Measurements from ENCODE around the gene RERE.

Gene RERE

GRCh38 chr1:8663090-8663802 lies 154.2 kb downstream of the RERE start:
- no peak for DNase-seq

- DNase-seq: no peak
Measured at GRCh38 chr1:8662380-8663072, 154.9 kb downstream of the RERE start.

GRCh38 chr1:8661185-8662110 lies 156.0 kb downstream of the RERE start:
- DNase-seq: no peak

- DNase-seq: no peak
Measured at GRCh38 chr1:8660411-8660828, 157.0 kb downstream of the RERE start.

GRCh38 chr1:8659593-8659992 lies 157.8 kb downstream of the RERE start:
- no peak for DNase-seq

GRCh38 chr1:8653878-8654277 lies 163.6 kb downstream of the RERE start:
- no peak for DNase-seq

- no peak for DNase-seq
Measured at GRCh38 chr1:8652467-8653046, 164.9 kb downstream of the RERE start.

GRCh38 chr1:8651962-8652361 lies 165.5 kb downstream of the RERE start:
- no peak for DNase-seq

GRCh38 chr1:8651236-8651890 lies 166.1 kb downstream of the RERE start:
- DNase-seq: no peak

- DNase-seq: no peak
Measured at GRCh38 chr1:8649875-8650274, 167.6 kb downstream of the RERE start.

GRCh38 chr1:8649027-8649426 lies 168.4 kb downstream of the RERE start:
- no peak for DNase-seq

- DNase-seq: no peak
Measured at GRCh38 chr1:8646996-8647395, 170.4 kb downstream of the RERE start.

GRCh38 chr1:8646189-8646588 lies 171.3 kb downstream of the RERE start:
- DNase-seq: no peak

GRCh38 chr1:8643542-8644536 lies 173.6 kb downstream of the RERE start:
- DNase-seq: no peak

- DNase-seq: no peak
Measured at GRCh38 chr1:8642114-8642513, 175.3 kb downstream of the RERE start.

GRCh38 chr1:8641377-8641997 lies 176.0 kb downstream of the RERE start:
- DNase-seq: no peak

- DNase-seq: no peak
Measured at GRCh38 chr1:8640950-8641349, 176.5 kb downstream of the RERE start.

- no peak for DNase-seq
Measured at GRCh38 chr1:8639148-8639547, 178.3 kb downstream of the RERE start.

- no peak for DNase-seq
Measured at GRCh38 chr1:8633741-8634501, 183.5 kb downstream of the RERE start.

GRCh38 chr1:8632102-8632501 lies 185.3 kb downstream of the RERE start:
- DNase-seq: no peak
